NCI-H1417 (cell line): ENCODE measurements around the gene FAM168A.

ENCODE experiments used
- DNase-seq, 3 experiments: peaks; one replicate each; lab custom pipeline; 2025; lab: John Stamatoyannopoulos, UW

The FAM168A gene

DNA sequence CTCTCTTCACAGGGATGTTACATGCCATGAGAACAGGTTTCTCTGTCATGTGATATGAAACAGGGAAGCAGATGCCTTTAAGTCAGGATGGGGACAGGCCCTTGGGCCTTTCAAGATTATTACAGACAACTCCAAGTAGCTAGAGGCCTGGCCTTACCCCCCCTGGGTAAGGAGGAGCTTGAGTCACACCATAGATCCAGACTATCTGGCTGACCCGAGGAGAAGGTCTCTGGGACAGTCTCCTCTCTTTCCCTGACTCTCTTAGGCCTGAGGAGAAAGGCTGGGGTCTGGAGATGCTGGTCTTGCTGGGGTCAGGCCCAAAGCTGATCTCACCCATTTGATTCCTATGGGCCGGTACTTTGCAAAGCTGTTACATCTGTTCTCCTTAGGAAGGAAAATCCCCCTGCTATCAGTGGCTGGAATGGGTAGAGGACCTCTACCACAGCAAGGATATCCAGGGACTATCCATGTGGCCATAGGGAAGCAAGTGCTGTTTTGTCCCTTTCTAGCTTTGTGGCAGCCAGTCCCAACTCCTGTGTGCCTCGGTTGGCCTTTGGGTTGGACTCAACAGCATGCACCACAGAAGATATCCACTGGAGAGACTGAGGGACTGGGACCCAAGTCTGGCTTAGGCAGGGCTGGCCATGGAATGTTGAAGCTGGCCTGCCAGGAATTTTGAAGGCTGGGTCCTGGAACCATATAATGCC is 196.5 kb downstream of the FAM168A start:
- no peak for DNase-seq

DNA sequence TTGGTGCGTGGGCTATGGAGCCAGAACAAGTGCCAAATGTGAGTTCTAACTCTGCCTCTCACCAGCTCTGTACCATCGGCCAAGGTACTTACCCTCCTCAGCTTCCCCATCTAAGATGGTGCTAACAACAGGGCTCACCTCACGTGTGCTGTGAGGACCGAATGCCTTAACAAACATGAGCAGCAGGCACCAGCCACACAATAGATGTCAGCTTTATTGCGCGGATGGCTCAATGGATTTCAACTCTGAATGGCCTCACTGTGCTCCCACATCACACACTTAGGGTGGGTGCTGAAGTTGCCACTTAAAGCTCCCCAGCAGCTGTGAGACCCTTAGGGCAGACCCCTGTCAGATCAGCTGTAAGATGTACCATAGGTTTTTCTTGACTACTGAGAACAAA is 197.6 kb downstream of the FAM168A start:
- no peak for DNase-seq

GRCh38 chr11:73399636-73400035 is 198.3 kb downstream of the FAM168A start:
- no peak for DNase-seq

- DNase-seq: no peak
Observed at GRCh38 chr11:73399159-73399590, 198.7 kb downstream of the FAM168A start.

- no peak for DNase-seq
Observed at GRCh38 chr11:73398721-73399120, 199.2 kb downstream of the FAM168A start.

GRCh38 chr11:73398132-73398526 is 199.8 kb downstream of the FAM168A start:
- no peak for DNase-seq

DNA sequence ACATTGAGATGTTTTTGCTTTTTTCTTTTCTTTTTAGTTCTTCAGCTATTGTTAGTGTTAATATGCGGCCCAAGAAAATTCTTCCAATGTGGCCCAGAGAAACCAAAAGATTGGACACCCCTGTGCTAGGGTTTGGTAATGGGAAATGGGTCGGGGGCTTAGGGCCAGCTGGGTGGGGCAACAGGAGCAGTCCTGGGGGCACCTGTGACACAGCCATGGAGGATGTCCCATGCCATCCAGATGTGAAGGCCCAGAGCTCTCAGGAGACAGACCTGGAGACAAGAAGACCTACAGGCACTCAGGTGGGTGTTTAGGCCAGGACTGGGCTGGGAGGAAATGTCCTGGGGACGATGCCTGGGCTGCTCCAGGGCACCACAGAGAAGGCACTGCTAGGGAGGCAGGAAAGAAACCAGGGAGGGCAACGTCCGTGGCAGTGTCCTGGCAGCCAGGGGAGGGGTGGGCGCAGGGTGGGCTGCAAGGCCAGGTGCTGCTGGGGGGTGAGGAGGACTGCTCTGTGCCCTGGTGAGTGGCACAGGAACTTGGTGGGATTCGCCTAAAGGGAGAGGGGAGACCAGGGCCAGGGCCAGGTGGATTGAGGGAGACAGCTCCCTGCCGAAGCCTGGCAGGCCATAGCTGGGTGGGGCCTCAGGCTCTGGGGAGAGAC is 200.3 kb downstream of the FAM168A start:
- no peak for DNase-seq

DNA sequence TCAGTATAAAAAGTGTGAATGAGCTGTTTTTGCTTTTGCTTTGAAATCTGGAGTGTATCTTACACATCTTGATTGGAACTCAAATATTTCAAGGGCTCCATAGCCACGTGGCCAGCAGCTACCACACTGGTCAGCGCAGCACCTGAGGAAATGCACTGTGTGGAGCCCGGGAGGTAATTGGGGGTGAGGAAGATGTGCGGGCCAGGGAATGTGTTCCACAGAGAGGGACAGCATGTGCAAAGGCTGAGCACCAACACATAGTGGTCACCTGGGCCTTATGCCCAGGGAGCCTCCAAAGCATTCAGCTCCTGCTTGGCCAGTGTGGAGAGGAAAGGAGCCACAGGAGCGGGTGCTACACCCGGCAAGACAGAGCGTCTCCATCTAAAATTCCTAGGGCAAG is 200.9 kb downstream of the FAM168A start:
- DNase-seq: no peak

DNA sequence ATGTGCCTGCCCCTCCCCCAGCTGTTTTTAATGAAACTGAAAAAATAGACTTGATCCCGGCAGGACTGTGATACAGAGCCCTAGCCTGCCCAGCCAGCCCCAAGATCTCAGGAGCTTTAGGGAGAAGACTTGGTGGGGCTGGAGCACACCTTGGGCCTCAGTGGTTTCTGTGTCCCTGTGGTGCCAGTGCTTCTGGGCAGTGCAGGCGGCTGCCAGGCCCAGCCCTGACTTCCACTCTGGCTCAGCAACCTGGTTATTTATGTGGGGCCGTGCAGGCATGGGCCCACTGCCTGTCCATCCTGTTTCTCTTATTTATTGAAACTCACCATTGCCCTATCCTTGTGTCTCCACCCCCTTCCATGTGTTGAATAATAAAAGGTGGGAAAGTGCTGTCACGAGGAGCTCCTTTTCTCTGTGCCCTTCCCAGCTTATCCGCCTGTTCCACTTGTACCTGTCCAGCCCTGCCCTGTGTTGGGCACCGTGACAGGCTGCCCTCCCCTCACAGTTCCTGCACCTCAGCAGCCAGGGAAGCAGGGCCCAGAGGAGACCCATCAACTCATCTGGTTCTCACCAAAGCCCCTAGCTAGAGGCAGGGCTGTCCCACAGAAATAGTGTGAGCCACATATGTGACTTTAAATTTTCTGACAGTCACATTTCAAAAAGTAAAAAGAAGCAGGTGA is 201.5 kb downstream of the FAM168A start:
- no peak for DNase-seq

- no peak for DNase-seq
Observed at GRCh38 chr11:73395297-73396208, 202.4 kb downstream of the FAM168A start.

DNA sequence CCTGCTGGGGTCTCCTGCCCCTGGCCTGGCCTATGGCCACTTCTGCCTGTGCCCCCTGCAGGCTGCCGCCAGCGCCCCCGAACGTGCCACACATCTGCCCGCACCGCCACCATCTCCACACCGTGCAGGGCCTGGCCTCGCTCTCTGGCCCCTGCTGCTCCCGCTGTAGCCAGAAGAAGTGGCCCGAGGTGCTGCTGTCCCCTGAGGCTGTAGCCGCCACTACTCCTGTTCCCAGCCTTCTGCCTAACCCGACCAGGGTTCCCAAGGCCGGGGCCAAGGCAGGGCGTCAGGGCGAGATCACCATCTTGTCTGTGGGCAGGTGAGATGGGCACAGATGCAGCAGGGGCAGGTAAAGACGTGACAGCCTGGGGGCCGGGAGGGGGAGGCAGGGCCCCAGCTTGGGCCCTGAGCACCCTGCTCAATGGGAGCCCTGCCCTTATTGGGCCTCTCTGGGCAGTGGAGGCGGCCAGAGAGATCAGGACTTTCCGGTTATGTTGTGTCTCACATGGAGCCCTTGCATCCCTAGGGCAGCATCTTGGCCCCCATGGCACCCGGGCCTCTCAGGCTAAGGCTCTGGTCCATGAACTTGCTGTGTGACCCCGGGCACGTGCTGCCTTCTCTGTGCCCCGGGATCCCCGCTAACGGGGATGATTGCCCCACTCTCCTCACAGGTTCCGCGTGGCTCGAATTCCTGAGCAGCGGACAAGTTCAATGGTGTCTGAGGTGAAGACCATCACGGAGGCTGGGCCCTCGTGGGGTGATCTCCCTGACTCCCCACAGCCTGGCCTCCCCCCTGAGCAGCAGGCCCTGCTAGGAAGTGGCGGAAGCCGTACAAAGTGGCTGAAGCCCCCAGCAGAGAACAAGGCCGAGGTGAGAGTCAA is 203.3 kb downstream of the FAM168A start:
- no peak for DNase-seq

DNA sequence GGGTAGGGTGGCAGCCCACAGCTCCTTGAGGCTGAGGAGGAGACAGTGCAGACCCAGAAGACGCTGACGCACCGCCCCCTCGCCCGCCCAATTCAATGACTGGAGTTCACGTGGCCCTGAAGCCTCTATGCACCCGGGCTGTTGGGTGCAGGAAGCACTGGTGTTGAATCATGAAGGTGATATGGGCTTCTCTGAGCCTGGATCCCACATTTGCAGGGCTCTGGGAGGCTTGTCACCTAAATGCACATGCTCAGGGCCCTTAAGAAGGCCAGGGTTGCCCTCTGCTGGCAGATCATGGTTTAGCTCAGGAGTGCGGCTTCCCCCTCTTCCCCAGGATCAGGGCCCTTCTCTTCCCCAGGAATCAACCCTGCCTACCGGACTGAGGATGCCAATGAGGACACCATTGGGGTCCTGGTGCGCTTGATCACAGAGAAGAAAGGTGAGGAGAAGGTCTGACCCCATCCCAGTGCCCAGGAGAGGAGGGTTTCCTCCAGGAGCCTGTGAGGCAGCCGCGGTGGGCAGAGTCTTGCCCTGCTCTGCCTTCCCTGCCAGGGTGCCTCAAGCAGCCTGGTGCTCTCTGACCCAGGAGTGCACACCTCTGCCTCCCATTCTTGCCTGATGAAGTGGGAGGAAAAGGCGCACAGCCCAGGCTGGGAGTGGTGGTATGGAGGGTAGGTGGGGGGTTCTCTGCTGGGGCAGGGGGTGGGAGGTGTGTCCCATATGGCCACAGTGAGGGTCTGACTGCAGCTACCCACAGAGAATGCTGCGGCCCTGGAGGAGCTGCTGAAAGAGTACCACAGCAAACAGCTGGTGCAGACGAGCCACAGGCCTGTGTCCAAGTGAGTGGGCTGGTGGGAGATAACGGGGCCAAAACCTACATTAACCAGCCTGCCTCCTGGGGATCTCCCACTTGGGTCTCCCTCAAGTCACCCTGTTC is 204.2 kb downstream of the FAM168A start:
- DNase-seq: peak; percentile 35 to 80 (median 70)

DNA sequence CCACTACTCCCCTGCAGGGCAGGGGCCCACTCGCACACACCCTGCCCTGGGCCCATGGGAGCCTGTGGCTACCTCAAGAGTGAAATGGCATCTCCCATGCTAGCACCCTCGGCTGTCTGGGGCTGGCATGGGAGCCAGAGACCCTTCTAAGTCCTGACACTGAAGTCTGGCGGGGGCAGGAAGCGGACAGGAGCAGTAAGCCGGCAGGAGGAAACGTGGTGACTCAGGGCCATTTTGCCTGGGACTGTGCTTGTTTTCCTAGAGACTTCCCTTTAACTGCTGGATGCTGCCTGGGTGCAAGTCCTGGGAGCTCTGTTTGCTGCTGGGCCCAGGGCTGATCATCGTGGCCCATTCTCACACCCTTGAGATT is 204.9 kb downstream of the FAM168A start:
- no peak for DNase-seq

DNA sequence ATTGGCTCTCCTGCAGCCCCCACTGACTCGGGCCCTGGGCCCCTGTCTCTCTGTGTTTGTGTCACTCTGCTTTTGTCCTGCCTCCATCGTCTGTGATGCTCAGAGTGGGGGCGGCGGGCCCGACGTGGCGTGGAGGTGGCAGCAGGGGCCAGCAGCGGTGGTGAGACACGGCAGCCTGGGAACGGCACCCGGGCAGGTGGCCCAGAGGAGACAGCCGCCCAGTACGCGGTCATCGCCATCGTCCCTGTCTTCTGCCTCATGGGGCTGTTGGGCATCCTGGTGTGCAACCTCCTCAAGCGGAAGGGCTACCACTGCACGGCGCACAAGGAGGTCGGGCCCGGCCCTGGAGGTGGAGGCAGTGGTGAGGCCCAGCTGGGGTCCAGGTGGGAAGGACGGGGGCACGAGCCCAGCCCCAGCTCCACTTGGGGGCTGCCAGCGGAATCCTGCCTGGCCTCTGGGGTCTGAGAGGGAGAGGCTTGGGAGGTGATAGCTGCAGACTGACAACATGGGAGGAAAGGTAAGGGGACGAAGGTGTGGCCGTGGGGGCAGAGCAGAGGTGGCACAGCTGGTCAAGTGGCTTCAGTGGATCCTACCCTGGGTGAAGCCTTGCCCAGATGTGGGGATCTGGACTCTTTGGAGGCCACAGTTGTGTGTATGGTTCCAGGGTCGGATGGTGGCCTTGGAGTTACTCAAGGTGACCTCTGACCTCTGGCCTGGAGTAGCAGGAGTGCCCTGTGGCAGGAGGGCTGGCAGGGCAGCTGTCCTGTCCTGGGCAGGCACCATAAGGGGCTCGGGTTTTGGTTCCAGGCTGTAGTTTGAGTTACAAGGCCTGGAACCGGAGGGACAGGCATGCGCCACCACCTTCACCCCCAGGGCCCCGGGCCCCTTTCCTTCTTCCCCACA is 205.6 kb downstream of the FAM168A start:
- DNase-seq: no peak

- DNase-seq: no peak
Observed at GRCh38 chr11:73391665-73392064, 206.2 kb downstream of the FAM168A start.

- no peak for DNase-seq
Observed at GRCh38 chr11:73390601-73391565, 207.0 kb downstream of the FAM168A start.

- DNase-seq: no peak
Observed at GRCh38 chr11:73389916-73390315, 208.0 kb downstream of the FAM168A start.

- no peak for DNase-seq
Observed at GRCh38 chr11:73389134-73389525, 208.8 kb downstream of the FAM168A start.
